Measurements from ENCODE around the gene NANOS2. TPM values are rescaled to one million over a fixed set of nuclear protein-coding genes. Genes with fewer than 3 reads are reported as not detected.

Gene NANOS2
- total and polyA plus RNA-seq, 2 of the 13 experiments (the other 11 are each of a cell fraction or from before 2014, with no cell fraction given), result not detected

DNA sequence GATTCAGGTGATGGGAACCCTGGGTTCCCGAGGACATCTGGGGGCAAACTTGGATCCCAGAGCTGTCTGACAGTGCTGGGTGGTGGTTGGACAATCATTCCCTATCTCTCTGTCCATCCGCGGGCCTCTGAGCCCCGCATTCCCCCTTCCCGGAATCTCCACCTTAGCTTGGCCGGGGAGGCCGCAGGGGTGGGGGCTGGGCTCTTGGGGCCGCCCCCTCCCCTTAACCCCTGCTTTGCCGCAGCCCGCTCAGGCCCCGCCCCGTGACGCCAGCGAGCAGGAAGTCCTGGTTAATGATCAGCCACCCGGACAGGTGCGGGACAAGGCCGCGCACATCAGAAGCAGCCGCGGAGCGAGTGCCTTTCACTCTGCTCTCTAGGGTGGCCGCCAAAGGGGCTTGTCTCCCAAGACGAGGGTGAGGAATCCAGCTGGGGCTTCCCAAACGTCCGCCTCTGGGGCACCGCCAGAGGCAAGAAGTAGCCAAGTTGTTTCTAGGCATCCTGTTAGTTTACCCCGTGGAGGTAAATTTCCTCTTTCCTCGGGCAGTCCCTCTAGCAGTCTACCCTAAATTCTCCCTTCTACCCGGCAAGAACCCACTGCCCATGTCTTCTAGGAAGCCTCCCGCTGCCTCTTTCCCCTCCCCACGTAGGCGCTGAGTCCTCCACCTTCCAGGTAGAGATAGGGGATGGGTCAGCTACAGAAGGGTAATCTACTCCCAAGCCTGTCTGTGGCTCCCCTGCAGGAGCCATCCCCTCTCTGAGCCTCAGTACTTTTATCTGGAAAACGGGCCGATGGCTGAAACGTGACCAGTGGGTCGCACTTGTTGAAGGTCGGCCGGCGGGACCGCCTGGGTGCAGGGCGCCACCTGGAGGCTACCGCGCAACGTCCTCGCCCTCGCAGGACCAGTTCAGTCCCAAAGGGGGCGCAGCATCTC lies 31.7 kb downstream of the NANOS2 start (continued):
- peak; percentile 88 for TF ChIP-seq ZNF687 (CRISPR knock-in tag; IDR thresholded peaks at IDR 0.05)
- TF ChIP-seq, protein P1, sequence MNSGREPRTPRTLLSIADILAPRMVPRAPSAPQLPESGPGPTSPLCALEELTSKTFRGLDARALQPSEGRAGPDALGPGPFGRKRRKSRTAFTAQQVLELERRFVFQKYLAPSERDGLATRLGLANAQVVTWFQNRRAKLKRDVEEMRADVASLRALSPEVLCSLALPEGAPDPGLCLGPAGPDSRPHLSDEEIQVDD (CRISPR knock-in tag; IDR thresholded peaks at IDR 0.05; ENCODE audit: borderline replicate concordance), result no peak
- peak; percentile 70 to 91 for TF ChIP-seq POLR2A (IDR thresholded peaks at IDR 0.05; ENCODE audit: insufficient read depth in 1 of 2, low read depth in 2 of 2, low read length in 2 of 2)
- 0 out of 2 replicates have a peak, but pooled peaks have one; percentile 78 for TF ChIP-seq ZNF513 (CRISPR knock-in tag; conservative IDR thresholded peaks at IDR 0.05)
- no peak for TF ChIP-seq SNAI1 (CRISPR knock-in tag; IDR thresholded peaks at IDR 0.05; ENCODE audit: borderline replicate concordance)
- peak; percentile 31; the same call in 1 of the 2 replicates for TF ChIP-seq ZBTB38 (CRISPR knock-in tag; IDR thresholded peaks at IDR 0.05)
- peak; percentile 76; the same call in 1 of the 2 replicates for TF ChIP-seq AKAP8 (CRISPR knock-in tag; IDR thresholded peaks at IDR 0.05)
- TF ChIP-seq STAT5B (CRISPR knock-in tag; IDR thresholded peaks at IDR 0.05), result 0 out of 2 replicates have a peak, but pooled peaks have one; percentile 75
- no peak for TF ChIP-seq SMARCE1 (IDR thresholded peaks at IDR 0.05; ENCODE audit: borderline replicate concordance)
- TF ChIP-seq HNF4G (IDR thresholded peaks at IDR 0.05; ENCODE audit: borderline replicate concordance, low read depth, low read length), result peak; percentile 80; the same call in 1 of the 2 replicates
- TF ChIP-seq HNF4G (CRISPR knock-in tag; IDR thresholded peaks at IDR 0.05; ENCODE audit: borderline replicate concordance, low read depth), result peak; percentile 50; the same call in 1 of the 2 replicates
- TF ChIP-seq TBP (CRISPR knock-in tag; IDR thresholded peaks at IDR 0.05), result no peak
- TF ChIP-seq ZNF775 (CRISPR knock-in tag; IDR thresholded peaks at IDR 0.05; ENCODE audit: borderline replicate concordance), result 0 out of 2 replicates have a peak, but pooled peaks have one; percentile 51
- peak; percentile 58; the same call in 1 of the 2 replicates for TF ChIP-seq PHF8 (CRISPR knock-in tag; IDR thresholded peaks at IDR 0.05)
- TF ChIP-seq ZNF451 (CRISPR knock-in tag; IDR thresholded peaks at IDR 0.05), result 0 out of 2 replicates have a peak, but pooled peaks have one; percentile 19
- 0 out of 2 replicates have a peak, but pooled peaks have one; percentile 72 for TF ChIP-seq ZNF383 (CRISPR knock-in tag; IDR thresholded peaks at IDR 0.05; ENCODE audit: borderline replicate concordance)
- peak; percentile 62; the same call in 1 of the 2 replicates for TF ChIP-seq ETV6 (CRISPR knock-in tag; conservative IDR thresholded peaks at IDR 0.05)
- peak; percentile 80 for TF ChIP-seq YY1 (IDR thresholded peaks at IDR 0.05; ENCODE audit: insufficient read depth, insufficient replicate concordance, low read depth, low read length)
- no peak for TF ChIP-seq NR3C1 (CRISPR knock-in tag; IDR thresholded peaks at IDR 0.05)
- TF ChIP-seq, protein P2, sequence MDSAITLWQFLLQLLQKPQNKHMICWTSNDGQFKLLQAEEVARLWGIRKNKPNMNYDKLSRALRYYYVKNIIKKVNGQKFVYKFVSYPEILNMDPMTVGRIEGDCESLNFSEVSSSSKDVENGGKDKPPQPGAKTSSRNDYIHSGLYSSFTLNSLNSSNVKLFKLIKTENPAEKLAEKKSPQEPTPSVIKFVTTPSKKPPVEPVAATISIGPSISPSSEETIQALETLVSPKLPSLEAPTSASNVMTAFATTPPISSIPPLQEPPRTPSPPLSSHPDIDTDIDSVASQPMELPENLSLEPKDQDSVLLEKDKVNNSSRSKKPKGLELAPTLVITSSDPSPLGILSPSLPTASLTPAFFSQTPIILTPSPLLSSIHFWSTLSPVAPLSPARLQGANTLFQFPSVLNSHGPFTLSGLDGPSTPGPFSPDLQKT (CRISPR knock-in tag; IDR thresholded peaks at IDR 0.05; ENCODE audit: borderline replicate concordance), result no peak
- no peak for TF ChIP-seq ATAD3A (CRISPR knock-in tag; IDR thresholded peaks at IDR 0.05)

Measured in HepG2 (cell line).